DMS53 treated with DMSO at 0.1 percent for 48 hours (cell line): ENCODE data around the gene CRYBB3.
"Not testable (repeated sequence)": the region's sequence is repeated elsewhere in the genome, so short reads cannot be mapped to it uniquely, and the experiment has no call there.

Experiments used
- DNase-seq: peaks from one replicate; lab custom pipeline; 2025; ENCODE audit not compliant: unreplicated experiment; lab: John Stamatoyannopoulos, UW

Gene CRYBB3

DNA sequence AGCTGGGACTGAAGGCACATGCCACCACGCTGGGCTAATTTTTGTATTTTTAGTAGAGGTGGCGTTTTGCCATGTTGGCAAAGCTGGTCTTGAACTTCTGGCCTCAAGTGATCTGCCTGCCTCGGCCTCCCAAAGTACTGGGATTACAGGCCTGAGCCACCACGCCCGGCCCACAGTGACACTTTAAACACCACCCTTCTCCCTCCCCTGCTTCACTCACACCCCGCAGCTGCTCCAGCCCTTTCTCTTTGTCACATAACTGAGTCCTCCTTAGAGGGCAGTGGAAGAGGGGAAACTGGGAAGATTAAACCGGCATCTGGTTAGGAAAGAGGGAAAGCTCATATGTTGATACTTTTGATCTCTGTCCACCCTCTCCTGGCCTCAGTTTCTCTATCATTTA, 4.9 kb downstream of the CRYBB3 start:
- DNase-seq: not testable (repeated sequence)

- DNase-seq: no peak
Observed at GRCh38 chr22:25205847-25206246, 6.2 kb downstream of the CRYBB3 start.

DNA sequence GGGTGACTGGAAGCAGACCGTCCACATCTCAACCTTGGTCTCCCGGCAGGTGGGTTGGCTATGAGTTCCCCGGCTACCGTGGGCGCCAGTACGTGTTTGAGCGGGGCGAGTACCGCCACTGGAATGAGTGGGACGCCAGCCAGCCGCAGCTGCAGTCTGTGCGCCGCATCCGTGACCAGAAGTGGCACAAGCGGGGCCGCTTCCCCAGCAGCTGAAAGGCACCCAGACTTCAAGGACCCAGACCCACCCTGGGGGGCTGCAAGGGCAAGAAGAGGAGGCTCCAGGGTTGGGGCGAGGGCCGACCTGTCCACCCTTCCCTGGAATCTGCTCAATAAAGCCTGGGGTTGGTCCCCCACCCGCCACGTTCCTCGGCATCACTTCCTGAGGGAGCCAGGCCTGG, 7.3 kb downstream of the CRYBB3 start:
- DNase-seq: no peak

DNA sequence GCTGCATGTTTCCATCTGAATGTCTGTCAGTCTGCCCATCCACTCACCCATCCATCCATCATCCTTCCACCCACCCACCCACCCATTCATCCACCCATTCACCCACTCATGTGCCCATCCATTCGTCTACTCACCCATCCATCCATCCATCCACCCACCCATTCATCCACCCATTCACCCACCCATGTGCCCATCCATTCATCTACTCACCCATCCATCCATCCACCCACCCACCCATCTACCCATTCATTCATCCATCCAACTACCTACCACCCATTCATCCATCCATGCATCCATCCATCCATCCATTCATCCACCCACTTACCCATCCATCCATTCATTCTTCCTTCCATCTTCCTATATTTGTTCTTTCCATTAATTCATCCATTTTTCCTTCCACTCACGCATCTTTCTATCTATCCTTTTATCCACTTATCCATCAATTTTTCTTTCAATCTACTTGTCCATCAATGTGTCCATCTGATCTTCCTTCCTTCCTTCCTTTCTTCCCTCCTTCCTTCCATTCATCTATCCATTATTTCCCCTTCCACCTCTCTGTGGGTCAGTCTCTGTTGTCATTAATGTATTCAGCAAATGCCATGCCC, 8.0 kb downstream of the CRYBB3 start:
- no peak for DNase-seq

- DNase-seq: no peak
Observed at GRCh38 chr22:25208328-25208727, 8.7 kb downstream of the CRYBB3 start.

DNA sequence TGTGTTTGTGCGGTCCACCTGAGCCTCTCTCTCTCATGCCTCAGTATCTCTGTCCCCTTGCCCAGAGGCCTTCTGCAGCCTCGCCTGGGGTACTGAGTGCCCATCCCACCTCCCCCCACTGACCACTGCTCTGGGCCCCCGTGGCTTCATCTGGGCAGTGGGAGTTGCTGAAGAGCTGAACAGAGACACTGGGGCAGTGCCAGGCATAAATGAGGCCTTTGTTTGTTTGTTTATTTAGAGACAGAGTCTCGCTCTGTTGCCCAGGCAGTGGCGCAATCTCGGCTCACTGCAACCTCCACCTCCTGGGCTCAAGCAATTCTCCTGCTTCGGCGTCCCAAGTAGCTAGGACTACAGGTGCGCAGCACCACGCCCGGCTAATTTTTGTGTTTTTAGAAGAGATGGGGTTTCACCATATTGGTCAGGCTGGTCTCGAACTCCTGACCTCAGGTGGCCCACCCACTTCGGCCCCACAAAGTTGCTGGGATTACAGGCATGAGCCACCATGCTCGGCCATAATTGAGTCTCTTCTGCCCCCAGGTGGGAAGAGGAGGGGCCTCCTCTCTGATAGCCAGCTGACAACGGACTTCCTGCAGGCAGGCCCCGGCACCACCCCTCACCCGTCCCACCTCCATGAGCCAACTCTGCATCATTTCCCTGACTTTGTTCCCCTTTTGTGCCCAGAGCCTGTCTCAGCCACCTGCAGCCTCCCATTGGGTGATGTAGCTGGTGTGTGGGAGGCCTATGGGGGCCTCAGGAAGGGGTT, 9.3 kb downstream of the CRYBB3 start:
- DNase-seq: no peak

- no peak for DNase-seq
Observed at GRCh38 chr22:25210793-25211192, 11.1 kb downstream of the CRYBB3 start.

DNA sequence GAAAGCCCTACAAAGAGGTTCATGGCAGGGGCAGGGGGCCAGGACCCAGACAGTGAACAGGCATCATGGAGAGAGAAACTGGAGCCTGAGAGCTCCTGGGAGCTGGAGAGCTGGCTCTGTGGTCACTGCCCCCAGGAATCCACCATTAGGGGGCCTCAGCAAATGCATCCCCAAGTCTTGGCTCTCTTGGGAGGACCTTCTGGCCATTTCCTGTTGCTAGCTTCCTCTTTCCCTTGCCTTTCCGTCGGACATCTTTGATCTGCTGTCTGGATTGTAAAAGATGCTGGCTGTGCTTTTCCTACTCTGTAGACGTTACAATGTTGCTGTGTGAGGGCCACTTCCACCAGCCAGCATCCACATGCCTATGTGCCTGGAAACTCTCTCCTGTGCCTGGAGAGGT, 12.7 kb downstream of the CRYBB3 start:
- DNase-seq: no peak

GRCh38 chr22:25213221-25213620, 13.6 kb downstream of the CRYBB3 start:
- no peak for DNase-seq

GRCh38 chr22:25216230-25216629, 16.6 kb downstream of the CRYBB3 start:
- DNase-seq: no peak

DNA sequence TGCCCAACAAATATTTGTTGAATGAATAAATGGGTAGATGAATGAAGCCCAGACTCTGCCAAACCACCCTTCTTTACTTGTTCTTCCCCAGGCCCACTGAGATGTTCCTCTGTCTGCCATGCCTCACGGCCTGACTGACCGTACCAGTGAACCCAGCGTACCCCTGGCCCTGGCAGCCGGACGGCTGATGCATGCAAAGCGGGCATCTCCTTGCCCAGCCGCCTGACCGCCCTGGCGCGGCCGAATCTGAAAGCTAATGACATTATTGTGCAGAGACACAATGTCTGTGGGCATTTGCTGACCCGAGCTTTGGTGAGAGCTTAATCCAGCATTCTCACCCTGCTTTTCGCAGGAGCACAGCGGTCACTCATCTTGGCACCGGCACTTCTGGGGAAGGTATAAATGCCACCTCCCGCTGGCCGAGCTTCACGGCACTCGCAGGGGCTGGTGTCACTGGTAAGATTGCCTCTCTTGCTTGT, 19.6 kb downstream of the CRYBB3 start, which contains the start of gene CRYBB2:
TSS of gene CRYBB2 (plus strand) at position 429 of the 479 bp plus-strand sequence. CDS start 1,791 bp downstream, outside the sequence.
- DNase-seq: no peak

GRCh38 chr22:25219948-25220442, 20.3 kb downstream of the CRYBB3 start:
- DNase-seq: no peak

GRCh38 chr22:25221790-25222189, 22.1 kb downstream of the CRYBB3 start:
- DNase-seq: no peak

GRCh38 chr22:25223269-25223850, 23.7 kb downstream of the CRYBB3 start:
- no peak for DNase-seq

DNA sequence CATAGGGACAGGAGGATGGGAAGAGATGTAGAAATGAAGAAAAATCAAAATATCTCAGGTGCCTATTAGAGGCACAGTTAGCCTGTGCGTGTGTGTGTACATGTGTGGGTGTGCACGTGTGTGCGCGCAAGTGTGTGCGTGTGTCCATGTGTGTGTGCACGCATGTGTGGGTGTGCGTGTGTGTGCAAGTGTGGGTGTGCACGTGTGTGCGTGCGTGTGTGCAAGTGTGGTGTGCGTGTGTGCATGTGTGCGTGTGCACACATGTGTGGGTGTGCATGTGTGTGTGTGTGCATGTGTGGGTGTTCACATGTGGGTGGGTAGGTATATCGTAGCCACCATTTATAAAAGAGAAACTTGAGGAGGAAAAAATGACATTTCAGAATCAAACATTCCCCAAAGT, 29.2 kb downstream of the CRYBB3 start:
- DNase-seq: no peak

DNA sequence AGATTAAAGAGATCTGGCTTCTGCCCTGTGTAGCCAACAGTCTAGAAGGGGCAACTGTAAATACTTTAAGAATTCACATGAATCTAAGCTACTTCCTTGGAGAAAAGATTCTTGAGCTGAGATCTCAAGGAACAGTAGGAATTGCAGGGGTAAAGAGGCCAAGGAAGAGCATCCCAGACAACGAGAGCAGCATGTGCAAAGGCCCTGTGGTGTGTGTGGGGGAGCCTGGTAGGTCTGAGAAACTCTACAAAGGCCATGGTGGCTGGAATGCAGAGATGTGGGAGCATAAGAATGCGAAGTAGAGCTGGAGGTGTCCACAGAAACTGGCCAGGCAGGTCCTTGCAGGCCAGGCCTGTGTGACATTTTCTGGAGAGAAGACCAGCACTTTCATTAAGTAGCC, 31.1 kb downstream of the CRYBB3 start:
- not testable (repeated sequence) for DNase-seq

DNA sequence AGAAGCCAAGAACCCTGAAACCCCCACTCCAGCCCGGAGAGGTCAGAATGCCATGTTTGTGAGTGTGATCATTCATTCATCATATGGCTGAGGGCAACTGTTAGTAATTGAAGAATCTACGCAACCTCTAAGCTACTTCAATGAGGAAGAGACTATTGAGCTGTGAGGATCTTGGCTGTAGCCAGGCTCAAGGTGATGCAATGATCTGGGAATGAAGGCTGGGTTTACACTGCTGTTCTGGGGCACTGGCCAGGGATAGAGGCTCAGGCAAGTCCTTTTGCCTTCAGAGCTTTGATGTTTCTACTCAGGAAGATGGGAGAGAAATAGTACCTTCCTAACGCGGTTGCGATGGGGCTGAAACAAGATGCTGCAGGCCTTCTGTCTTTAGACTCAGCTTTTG, 32.6 kb downstream of the CRYBB3 start:
- no peak for DNase-seq

- DNase-seq: not testable (repeated sequence)
Observed at GRCh38 chr22:25233706-25234105, 34.0 kb downstream of the CRYBB3 start.

GRCh38 chr22:25235547-25236290, 36.1 kb downstream of the CRYBB3 start:
- DNase-seq: peak; percentile 1

DNA sequence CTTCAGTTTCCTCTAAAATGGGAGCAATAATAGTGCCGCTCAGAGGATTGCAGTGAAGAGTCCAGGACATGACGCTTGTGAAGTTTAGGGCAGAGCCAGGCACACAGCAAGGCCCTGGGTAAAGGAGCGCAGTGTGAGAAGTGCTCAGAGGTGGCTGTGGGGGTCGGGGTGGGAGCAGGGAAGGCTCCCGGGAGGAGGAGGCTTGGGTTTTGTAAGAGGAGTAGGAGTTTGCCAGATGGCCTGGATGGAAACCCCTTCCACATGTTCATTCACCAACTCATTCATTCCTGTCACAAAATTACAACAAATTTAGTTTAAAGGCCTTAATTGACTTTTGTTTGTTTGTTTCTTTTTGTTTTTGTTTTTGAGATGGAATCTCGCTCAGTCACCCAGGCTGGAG, 36.8 kb downstream of the CRYBB3 start:
- no peak for DNase-seq

DNA sequence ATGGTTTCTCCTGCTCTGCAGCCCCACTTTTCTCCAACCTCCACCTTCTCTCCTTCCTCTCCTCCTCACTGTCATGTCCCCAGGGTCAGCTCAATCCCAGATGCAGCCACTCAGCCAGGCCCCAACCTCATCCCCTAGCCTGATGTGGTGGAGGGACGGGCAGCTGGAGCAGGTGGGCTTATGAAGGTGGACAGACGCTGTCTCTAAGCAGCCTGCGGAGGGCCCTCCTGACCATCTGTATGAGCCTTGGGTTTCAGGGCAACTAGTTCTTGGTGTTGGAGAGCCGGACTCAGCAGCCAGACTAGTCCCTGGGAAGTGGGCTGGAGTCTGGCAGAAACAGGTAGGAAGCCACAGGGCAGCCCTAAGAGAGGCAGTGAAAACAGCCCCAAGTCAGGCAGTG, 37.8 kb downstream of the CRYBB3 start:
- no peak for DNase-seq
